Esophagus muscularis mucosa (tissue), 4 donors: Measurements from ENCODE around the gene SLC24A3. TPM values are rescaled to one million over a fixed set of nuclear protein-coding genes. Genes with fewer than 3 reads are reported as not detected.

Experiments
- DNase-seq: peaks from one replicate; pipeline ENCODE4 v3.0.0-alpha.2; 2017; ENCODE audit errors: extremely low spot score
- H3K27ac ChIP-seq, 4 donors: fragments of 200-600 bp; sonication (generic); replicated peaks in 1 of 4; 1 replicate in 3 of 4; 2 replicates in 1 of 4; pipeline ENCODE4 v1.5.1; 2016 to 2019; ENCODE audit warnings: mild to moderate bottlenecking in 1 of 4
- H3K27me3 ChIP-seq, 4 donors: fragments of 200-600 bp; sonication (generic); one replicate each; pipeline versions ENCODE4 v1.5.1 to v1.6.0; 2016 to 2019
- H3K36me3 ChIP-seq, 4 donors: fragments of 200-600 bp; sonication (generic); one replicate each; pipeline ENCODE4 v1.5.1; 2016 to 2019
- H3K4me1 ChIP-seq, 4 donors: fragments of 200-600 bp; sonication (generic); one replicate each; pipeline ENCODE4 v1.5.1; 2016 to 2019
- H3K4me3 ChIP-seq, 4 donors: fragments of 200-600 bp; sonication (generic); 1 replicate in 2 of 4; 2 replicates in 2 of 4; pipeline ENCODE4 v1.5.1; 2016 to 2019; ENCODE audit warnings: mild to moderate bottlenecking in 4 of 4, moderate library complexity in 1 of 4
- H3K9me3 ChIP-seq, 4 donors: fragments of 200-600 bp; sonication (generic); 1 replicate in 3 of 4; 2 replicates in 1 of 4; pipeline ENCODE4 v1.5.1; 2016 to 2019
- EP300 ChIP-seq: sonication (generic); formaldehyde crosslinking; IDR thresholded peaks from one replicate; pipeline ENCODE4 v1.6.1; 2017; ENCODE audit warnings: antibody characterized with exemption
- POLR2A ChIP-seq: fragments of 450-650 bp; IDR thresholded peaks from one replicate; pipeline ENCODE4 v1.6.1; 2017; ENCODE audit warnings: antibody characterized with exemption, moderate library complexity, mild to moderate bottlenecking, low read depth
- POLR2AphosphoS5 ChIP-seq, 2 donors: sonication (generic); formaldehyde crosslinking; IDR thresholded peaks; one replicate each; pipeline ENCODE4 v1.6.1; 2017; ENCODE audit warnings: antibody characterized with exemption in 2 of 2
- WGBS: methylation state at CpG from one replicate; pipeline ENCODE4 v1.1.5; 2018; 5-methylcytosine and 5-hydroxymethylcytosine counted together
- intact Hi-C: fragments of 100-400 bp; cut with DNase I; formaldehyde crosslinking; loops from one replicate; pipeline ENCODE4 v1.15.1; 2023
- total RNA-seq, 4 donors: library from RNA; depleted of rRNA; stranded (reverse); fragments of >200 nt; gene quantifications; one replicate each; pipeline versions ENCODE4 v1.1.0 to v1.2.1, GENCODE V29; 2016
- TF ChIP-seq, protein P1 (sequence below), 3 experiments: fragments of 200-600 bp in 2 of 3; fragments of 450-650 bp in 1 of 3; sonication (generic) in 2 of 3; IDR thresholded peaks; one replicate each; pipeline ENCODE4 v1.5.1; 2017 to 2019; ENCODE audit warnings: antibody characterized with exemption in 3 of 3, mild to moderate bottlenecking in 2 of 3, moderate library complexity in 1 of 3

Gene SLC24A3
- total RNA-seq, 4 donors from 2014 or later = 4.6 to 11.5 (median 6.6) TPM

DNA sequence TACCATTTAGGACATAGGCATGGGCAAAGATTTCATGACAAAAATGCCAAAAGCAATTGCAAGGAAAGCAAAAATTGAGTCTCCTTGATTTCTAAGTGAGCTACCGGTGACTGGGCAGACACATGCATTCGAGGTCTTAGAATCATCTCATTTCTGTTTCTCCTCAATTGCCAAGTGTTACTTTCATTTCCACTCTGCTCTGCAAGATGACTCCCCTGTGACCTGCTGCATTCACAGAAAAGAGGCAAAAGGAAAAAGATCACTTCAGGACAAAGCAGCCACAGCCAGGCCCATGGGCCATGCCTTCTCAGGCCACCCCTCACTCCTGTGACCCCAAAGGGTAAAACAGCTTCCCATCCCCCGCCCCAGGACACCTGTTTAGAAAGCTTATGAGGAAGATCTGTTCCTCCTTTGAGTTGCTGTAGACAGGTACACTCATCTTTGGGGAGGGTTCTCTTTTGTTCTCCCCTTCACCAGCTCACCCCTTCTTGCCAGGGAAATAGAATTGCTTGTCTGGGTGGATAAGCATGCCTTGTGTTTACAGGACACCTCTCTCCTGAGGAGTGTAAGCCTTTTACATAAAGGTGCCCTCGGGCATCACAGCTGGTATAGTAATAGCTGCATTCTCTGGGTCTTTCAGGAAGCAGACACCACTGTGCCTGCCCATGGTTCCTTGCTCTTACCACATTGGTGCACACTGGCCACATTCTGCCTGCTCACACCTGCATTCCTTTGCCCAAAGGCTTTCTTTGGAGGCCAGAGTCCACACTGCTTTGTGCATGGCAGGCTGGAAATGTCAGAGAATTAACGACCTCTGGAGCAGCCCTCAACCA is 105.0 kb downstream of the SLC24A3 start:
- no peak overlapping the region for H3K4me3 ChIP-seq
- no peaks in the 10 kb centered on the region for H3K27me3 ChIP-seq
- intact Hi-C loops = no loop called here
- H3K27ac ChIP-seq = no peak overlapping the region
- peaks cover 0 to 12% (median 8%) of the 10 kb centered on the region in 4 donors for H3K4me1 ChIP-seq
- WGBS = 47% methylated on average over 5 of the region's 5 CpGs
- no peaks in the 10 kb centered on the region for H3K9me3 ChIP-seq
- TF ChIP-seq, protein P1, sequence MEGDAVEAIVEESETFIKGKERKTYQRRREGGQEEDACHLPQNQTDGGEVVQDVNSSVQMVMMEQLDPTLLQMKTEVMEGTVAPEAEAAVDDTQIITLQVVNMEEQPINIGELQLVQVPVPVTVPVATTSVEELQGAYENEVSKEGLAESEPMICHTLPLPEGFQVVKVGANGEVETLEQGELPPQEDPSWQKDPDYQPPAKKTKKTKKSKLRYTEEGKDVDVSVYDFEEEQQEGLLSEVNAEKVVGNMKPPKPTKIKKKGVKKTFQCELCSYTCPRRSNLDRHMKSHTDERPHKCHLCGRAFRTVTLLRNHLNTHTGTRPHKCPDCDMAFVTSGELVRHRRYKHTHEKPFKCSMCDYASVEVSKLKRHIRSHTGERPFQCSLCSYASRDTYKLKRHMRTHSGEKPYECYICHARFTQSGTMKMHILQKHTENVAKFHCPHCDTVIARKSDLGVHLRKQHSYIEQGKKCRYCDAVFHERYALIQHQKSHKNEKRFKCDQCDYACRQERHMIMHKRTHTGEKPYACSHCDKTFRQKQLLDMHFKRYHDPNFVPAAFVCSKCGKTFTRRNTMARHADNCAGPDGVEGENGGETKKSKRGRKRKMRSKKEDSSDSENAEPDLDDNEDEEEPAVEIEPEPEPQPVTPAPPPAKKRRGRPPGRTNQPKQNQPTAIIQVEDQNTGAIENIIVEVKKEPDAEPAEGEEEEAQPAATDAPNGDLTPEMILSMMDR (IDR thresholded peaks at IDR 0.05) = no peak
- TF ChIP-seq POLR2AphosphoS5 (IDR thresholded peaks at IDR 0.05) (no peak), EP300 (no peak), POLR2A (no peak)
- no peaks in the 10 kb centered on the region for H3K36me3 ChIP-seq
- no peak for DNase-seq

DNA sequence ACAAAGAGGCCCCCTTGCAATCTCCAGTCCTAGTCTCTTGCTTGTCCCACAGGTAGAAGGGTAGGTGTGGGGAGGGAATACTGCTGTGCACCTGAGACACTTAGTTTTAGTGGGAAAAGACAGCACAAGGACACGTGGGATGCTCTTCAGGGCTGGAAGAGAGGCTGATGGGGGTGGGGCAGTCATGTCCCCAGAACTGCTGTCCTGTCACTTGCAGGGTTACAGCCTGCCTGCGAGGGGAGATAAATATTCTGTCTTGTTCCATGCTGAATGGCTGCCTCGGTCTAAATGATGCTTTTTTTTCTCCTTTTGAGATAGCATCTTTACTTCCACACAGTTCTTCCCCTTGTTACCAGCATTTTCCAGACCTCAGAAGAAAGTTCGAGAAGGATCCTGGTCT is 106.2 kb downstream of the SLC24A3 start:
- peaks cover 0 to 12% (median 8%) of the 10 kb centered on the region in 4 donors for H3K4me1 ChIP-seq
- intact Hi-C loops = no loop called here
- TF ChIP-seq POLR2A (no peak), POLR2AphosphoS5 (IDR thresholded peaks at IDR 0.05) (no peak), EP300 (no peak)
- TF ChIP-seq, protein P1 (IDR thresholded peaks at IDR 0.05) = no peak
- H3K4me3 ChIP-seq = no peak overlapping the region
- no peaks in the 10 kb centered on the region for H3K27me3 ChIP-seq
- no peaks in the 10 kb centered on the region for H3K9me3 ChIP-seq
- no peak overlapping the region for H3K27ac ChIP-seq
- H3K36me3 ChIP-seq = no peaks in the 10 kb centered on the region
- 64% methylated on average over 4 of the region's 4 CpGs for WGBS
- DNase-seq = no peak

DNA sequence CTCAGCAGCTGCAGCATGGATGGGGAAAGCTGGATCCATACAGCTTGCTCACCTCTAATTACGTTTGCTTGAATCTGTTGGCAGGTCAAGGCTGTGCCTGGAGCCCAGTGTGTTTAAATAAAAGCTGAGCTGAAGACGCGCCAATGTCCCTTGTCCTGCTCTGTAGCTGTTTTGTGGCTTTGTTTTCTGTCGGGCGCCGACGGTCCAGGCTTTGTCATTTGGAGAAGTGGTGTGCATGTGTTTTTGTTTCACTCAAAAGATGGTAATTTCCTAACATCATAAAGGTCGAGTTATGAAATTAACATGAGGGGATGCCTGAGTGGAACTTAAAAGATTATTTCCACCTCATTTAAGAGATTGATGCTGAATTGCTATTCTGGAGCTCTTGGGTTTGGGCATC is 107.6 kb downstream of the SLC24A3 start:
- intact Hi-C loops = no loop called here
- TF ChIP-seq POLR2A = no peak
- TF ChIP-seq, protein P1 (IDR thresholded peaks at IDR 0.05) = no peak
- TF ChIP-seq POLR2AphosphoS5 (IDR thresholded peaks at IDR 0.05) = no peak
- no peak overlapping the region for H3K4me3 ChIP-seq
- no peaks in the 10 kb centered on the region for H3K27me3 ChIP-seq
- H3K27ac ChIP-seq = no peak overlapping the region
- no peaks in the 10 kb centered on the region for H3K9me3 ChIP-seq
- H3K4me1 ChIP-seq = peaks cover 0 to 12% (median 8%) of the 10 kb centered on the region in 4 donors
- WGBS = 64% methylated on average over 8 of the region's 8 CpGs
- no peaks in the 10 kb centered on the region for H3K36me3 ChIP-seq
- no peak for DNase-seq

DNA sequence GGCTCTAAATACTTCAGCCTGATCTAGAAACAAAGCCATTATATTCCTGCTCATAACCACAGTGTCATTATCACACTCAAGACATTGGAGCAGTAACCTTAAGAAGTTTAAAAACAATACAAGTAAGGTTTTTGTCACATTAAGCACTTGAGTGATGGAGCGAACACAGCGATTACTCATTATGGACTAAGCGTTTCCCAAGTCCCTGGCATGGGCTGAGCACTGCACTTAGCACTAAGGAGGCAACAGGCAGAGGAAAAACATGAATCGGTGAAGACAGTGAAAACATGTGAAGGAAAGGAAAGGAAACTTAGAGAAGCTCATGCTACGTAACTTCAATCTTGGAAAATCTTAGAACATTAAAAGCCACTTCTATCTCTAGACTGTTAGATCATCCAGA is 108.7 kb downstream of the SLC24A3 start:
- Histone ChIP-seq H3K27ac (no peak overlapping the region), H3K36me3 (no peaks in the 10 kb centered on the region), H3K9me3 (no peaks in the 10 kb centered on the region), H3K4me3 (no peak overlapping the region), H3K27me3 (no peaks in the 10 kb centered on the region), H3K4me1 (peaks cover 0 to 12% (median 8%) of the 10 kb centered on the region in 4 donors)
- no peak for DNase-seq
- TF ChIP-seq, protein P1 (IDR thresholded peaks at IDR 0.05) = no peak
- TF ChIP-seq POLR2AphosphoS5 (IDR thresholded peaks at IDR 0.05) (no peak), EP300 (no peak), POLR2A (no peak)
- WGBS = 76% methylated on average over 5 of the region's 5 CpGs
- intact Hi-C loops = no loop called here
